ENCODE results near the gene SAMD8. TPM values are rescaled to one million over a fixed set of nuclear protein-coding genes. Genes with fewer than 3 reads are reported as not detected.

The SAMD8 gene
- total RNA-seq, 3 donors from 2014 or later, result 12.1 to 26.6 (median 13.6) TPM

DNA sequence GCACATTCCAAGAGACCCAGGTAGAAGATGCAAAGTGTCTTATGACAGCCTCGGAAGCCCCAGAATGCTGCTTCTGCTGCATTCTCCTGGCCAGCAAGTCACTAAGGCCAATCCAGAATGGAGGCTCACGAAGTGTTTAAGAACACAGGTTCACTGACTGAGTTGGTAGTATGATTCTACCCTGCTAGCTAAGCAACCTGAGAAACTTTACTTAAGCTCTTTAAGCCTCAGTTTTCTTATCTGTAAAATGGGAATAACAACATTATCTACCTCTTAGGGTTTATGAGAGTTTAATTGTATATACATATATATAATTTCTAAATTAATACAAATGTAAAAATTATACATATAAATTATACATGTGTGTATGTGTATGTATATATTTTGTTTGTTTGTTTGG is 22.8 kb upstream of the SAMD8 start:
- no peaks in the 10 kb centered on the region for H3K9me3 ChIP-seq
- DNase-seq (no peak), ATAC-seq (no peak)
- no peaks in the 10 kb centered on the region for H3K4me1 ChIP-seq (ENCODE audit: low read depth)
- H3K4me3 ChIP-seq, result no peak overlapping the region
- no peaks in the 10 kb centered on the region for H3K36me3 ChIP-seq (ENCODE audit: low read depth)
- TF ChIP-seq, protein P1, sequence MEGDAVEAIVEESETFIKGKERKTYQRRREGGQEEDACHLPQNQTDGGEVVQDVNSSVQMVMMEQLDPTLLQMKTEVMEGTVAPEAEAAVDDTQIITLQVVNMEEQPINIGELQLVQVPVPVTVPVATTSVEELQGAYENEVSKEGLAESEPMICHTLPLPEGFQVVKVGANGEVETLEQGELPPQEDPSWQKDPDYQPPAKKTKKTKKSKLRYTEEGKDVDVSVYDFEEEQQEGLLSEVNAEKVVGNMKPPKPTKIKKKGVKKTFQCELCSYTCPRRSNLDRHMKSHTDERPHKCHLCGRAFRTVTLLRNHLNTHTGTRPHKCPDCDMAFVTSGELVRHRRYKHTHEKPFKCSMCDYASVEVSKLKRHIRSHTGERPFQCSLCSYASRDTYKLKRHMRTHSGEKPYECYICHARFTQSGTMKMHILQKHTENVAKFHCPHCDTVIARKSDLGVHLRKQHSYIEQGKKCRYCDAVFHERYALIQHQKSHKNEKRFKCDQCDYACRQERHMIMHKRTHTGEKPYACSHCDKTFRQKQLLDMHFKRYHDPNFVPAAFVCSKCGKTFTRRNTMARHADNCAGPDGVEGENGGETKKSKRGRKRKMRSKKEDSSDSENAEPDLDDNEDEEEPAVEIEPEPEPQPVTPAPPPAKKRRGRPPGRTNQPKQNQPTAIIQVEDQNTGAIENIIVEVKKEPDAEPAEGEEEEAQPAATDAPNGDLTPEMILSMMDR (IDR thresholded peaks at IDR 0.05), result no peak
- intact Hi-C loops (cut with DNase I, micrococcal nuclease), result no loop called here

DNA sequence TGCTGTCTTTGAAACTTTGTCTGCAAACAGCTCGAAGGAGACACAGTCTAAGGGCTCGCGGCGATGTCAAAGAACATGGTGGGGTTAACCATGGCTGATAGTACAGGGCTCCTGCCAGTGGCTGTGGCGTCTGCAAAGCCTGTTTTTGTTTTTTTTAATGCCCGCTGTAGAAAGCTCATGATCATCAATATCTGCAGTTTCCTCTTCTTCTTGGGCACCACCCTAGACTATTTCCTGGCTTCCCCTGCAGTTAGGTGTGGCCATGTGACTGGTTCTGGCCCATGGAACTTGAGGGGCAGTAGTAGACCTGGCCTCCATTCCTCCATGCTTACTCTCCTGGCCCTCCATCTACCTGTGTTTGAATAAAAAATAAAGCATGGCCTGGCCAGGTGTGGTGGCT is 21.8 kb upstream of the SAMD8 start:
- Histone ChIP-seq H3K36me3 (ENCODE audit: low read depth) (no peaks in the 10 kb centered on the region), H3K4me1 (ENCODE audit: low read depth) (no peaks in the 10 kb centered on the region), H3K4me3 (no peak overlapping the region), H3K9me3 (no peaks in the 10 kb centered on the region)
- intact Hi-C loops (cut with DNase I, micrococcal nuclease), result no loop called here
- no peak for ATAC-seq
- no peak for DNase-seq
- TF ChIP-seq, protein P1 (IDR thresholded peaks at IDR 0.05), result no peak

DNA sequence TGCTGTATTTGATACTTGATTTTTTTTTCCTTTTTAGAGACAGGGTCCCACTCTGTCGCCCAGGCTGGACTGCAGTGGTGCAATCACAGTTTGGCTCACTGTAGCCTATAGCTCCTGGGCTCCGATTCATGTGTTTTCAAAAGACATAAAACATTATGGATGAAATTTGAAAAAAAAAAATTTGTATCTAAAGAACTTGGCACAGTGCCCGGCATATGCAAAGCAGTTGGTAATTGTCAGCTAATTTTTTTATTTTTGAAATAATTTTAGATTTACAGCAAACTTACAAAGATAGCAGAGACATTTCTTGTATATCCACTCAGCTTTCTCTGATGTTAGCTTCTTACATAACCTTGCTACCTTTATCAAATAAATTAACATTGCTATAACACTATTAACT is 20.3 kb upstream of the SAMD8 start:
- Histone ChIP-seq H3K4me3 (no peak overlapping the region), H3K4me1 (ENCODE audit: low read depth) (no peaks in the 10 kb centered on the region), H3K36me3 (ENCODE audit: low read depth) (no peaks in the 10 kb centered on the region), H3K9me3 (no peaks in the 10 kb centered on the region)
- ATAC-seq, result no peak
- DNase-seq, result no peak
- TF ChIP-seq, protein P1 (IDR thresholded peaks at IDR 0.05), result no peak
- intact Hi-C loops (cut with DNase I, micrococcal nuclease), result no loop called here

DNA sequence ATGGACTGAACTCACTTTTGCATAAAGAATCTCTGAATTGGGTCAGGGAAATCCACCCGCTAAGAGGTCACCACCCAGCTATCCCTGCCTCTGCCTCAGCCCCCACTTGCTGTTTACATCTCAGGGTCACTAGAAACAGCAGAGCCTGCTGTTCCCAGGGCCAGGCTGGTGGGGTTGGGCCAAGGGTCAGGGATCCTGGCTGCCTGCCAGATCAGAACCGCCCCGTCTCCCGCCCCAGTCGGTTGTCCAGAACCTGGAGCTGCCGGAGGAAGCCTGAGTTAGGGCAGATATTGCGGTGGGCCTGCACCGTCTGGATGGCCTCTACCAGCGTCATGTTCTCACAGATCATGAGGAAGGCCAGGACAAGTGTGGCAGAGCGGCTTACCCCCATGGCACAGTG is 17.0 kb upstream of the SAMD8 start:
- Histone ChIP-seq H3K4me3 (no peak overlapping the region), H3K36me3 (ENCODE audit: low read depth) (no peaks in the 10 kb centered on the region), H3K4me1 (ENCODE audit: low read depth) (no peaks in the 10 kb centered on the region), H3K9me3 (no peaks in the 10 kb centered on the region)
- TF ChIP-seq, protein P1 (IDR thresholded peaks at IDR 0.05), result no peak
- no peak for DNase-seq
- no peak for ATAC-seq
- intact Hi-C loops (cut with DNase I, micrococcal nuclease), result no loop called here

DNA sequence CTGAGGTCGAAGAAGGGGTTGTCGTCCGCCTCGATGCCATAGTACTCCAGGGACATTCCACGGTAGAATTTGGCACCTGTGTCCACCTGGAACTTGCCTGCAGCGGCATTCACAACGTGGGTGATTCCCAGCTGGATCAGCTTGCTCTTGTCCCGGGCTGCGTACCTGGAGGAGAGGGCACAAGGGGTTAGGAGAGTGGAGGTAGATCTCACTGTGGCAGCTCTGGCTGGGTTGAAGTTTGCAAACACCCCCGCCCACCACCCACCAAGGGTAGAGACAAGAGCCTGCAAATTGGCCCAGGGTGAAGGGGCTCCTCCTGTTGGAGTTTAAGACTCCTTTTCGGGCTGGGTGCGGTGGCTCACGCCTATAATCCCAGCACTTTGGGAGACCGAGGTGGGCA is 15.8 kb upstream of the SAMD8 start:
- TF ChIP-seq, protein P1 (IDR thresholded peaks at IDR 0.05), result no peak
- intact Hi-C loops (cut with DNase I, micrococcal nuclease), result no loop called here
- Histone ChIP-seq H3K9me3 (no peaks in the 10 kb centered on the region), H3K4me1 (ENCODE audit: low read depth) (no peaks in the 10 kb centered on the region), H3K4me3 (no peak overlapping the region), H3K36me3 (ENCODE audit: low read depth) (no peaks in the 10 kb centered on the region)
- ATAC-seq, result no peak
- no peak for DNase-seq

DNA sequence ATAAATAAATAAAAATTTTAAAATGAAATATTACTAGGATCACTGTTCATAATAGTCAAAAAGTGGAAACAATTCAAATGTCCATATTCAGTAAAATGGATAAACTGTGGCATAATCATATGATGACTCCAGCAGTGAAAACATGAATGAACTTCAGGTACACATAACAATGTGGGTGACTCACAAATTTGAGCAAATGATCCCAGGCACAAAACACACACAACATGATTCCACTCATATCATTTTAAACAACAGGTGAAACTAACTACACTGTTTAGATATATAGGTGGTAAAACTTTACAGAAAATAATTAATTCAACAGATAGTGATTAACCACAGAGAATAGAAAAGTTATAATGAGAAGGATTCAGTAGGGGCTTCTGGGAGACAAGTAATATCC is 14.7 kb upstream of the SAMD8 start:
- Histone ChIP-seq H3K4me1 (ENCODE audit: low read depth) (no peaks in the 10 kb centered on the region), H3K36me3 (ENCODE audit: low read depth) (no peaks in the 10 kb centered on the region), H3K9me3 (no peaks in the 10 kb centered on the region), H3K4me3 (no peak overlapping the region)
- TF ChIP-seq, protein P1 (IDR thresholded peaks at IDR 0.05), result no peak
- ATAC-seq, result no peak
- DNase-seq, result no peak
- intact Hi-C loops (cut with DNase I, micrococcal nuclease), result no loop called here

Measured in mucosa of descending colon (tissue), 3 donors.